CD4-positive, alpha-beta T cell treated with Interleukin-17A for 4 hours (primary cell): ENCODE results near the gene NSL1.

Source experiments
- DNase-seq: peaks from one replicate; pipeline ENCODE4 v3.0.0-alpha.2; 2020; ENCODE audit warnings: mixed read lengths

NSL1 gene

DNA sequence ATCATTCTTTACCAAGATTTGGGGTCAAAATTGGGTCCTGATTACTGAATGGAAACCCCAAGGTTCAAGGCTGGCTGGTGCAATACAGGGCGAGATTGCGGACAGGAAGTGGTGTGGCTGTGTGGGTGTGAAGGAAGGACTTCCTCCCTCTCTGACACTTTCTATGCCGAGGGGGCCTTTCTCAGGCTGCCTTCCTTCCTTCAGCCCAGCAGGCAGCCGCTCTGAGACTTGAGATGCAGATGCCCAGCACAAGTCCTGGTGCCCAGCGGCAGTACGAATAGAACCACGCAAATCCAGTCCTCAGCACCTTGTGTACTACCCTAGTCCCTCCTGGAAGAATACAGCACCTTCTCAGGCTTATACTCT, 108.2 kb downstream of the NSL1 start:
- DNase-seq, result no peak

DNA sequence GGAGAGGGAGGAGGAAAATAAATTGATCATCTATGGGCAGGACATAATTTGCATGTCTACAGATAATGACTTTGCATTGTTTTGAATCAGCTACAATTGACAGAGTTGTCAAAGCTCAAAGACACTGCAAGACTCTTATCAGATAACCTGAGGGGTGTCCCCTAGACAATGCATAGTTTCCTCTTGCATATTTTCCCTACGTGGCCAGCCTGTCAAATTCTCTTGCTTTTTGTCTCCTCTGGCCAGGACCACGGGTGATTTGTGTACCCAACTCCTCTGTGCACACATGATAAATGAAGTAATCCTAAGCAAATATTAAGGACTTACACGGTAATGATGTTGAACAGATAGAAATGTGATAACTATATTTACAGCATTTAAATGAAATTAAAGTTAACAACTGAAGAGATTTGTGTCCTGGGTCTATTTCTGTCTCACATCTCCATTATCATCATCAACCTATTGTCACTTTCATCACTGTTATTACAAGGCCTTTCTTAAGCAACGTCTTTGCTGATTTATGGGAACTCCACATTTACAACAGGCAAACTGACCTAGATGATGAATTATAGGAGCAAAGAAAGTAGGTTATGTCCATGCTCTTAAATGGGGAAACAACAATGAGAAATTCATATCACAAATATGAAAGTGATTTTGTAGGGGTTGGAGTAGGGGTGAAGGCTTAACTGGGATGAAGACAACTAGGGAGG, 110.7 kb downstream of the NSL1 start:
- DNase-seq, result no peak

DNA sequence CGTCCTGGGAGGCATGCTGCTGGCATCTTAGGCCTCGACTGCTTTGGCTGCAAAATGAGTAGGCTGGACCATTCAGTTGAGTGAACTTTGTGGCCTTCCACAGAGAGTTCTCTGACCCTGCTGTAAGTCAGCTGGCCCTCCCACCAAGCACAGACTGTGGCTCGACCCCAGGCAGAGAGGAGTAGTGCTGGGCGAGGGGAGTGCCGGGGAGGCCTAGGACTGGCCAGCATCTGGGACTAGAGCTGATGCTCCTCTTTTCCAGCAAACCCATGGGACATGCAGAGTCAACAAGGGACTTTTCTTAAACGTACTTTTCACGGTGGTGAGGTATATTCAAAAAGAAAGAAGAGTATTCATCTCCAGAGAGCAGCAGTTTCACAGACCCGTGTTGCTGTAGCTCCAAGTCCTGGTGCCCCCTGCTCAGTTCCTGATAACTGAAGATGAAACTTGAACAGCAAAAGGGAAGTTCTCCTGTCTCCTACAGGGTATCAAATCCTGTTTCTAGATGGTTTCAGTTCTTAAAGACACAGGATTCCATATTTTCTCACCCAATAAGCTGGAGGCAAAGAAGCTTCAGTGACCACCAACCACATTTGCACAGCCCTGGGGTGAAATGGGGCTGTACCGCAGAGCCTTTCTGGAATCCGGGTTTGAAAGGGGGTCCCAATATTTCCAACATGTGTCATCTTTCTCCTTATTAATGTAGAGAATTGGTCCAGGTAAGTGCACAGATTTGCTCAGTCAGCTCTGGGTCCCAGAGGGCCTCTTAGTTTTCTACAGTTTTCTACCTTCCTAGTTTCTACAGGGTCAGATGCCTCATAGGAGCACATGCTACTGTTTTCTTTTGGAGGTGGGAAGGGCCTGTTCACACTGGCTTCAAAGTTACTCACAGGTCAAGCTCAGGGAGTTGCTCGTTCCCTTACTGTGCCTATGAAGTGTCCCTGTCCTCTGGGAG, 112.8 kb downstream of the NSL1 start:
- no peak for DNase-seq

DNA sequence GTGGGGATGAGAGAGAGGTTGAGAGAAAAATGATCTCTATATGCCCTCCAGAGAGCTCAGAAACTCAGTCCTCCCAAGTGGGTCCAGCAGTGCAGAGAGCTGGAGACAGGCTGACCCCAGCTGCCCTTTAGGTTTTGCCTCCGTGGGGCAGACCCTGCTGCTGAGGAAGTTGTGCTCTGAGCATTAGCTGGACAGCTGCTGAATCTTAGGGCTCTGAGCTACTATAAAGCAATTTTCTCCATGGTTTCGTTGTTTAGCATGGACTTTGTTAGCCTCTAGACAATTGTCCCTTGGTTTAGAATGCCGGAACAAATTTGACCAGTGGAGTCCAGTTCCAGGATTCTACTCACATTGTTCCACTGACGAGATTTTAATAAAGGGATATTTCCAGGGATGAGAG, 114.0 kb downstream of the NSL1 start:
- no peak for DNase-seq

DNA sequence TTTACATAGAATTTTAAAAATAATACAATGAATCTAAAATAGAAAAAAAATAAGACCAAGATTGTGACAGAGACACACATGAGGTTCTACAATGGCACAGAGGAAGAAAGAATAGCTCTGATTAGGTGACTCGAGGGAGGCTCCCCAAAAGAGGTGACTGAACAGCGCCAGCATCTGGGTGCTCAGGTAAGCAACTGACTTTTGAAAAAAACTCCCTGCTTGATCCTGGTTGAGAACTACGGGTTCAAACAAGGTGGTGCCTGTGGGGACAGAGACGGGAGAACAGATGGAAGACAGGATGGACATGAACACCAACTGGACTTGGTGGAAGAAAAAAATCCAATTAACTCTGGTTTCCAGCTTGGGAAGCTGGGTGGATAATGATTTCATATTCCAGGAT, 114.4 kb downstream of the NSL1 start:
- no peak for DNase-seq
